HG02798 (cell line): ENCODE data around the gene DMWD.

ENCODE experiments used
- ATAC-seq: cut with Tn5 transposase; IDR thresholded peaks from one replicate; pipeline ENCODE4 v1.9.1; 2021; ENCODE audit warnings: mild to moderate bottlenecking; ENCODE audit not compliant: unreplicated experiment, poor library complexity

Gene DMWD

DNA sequence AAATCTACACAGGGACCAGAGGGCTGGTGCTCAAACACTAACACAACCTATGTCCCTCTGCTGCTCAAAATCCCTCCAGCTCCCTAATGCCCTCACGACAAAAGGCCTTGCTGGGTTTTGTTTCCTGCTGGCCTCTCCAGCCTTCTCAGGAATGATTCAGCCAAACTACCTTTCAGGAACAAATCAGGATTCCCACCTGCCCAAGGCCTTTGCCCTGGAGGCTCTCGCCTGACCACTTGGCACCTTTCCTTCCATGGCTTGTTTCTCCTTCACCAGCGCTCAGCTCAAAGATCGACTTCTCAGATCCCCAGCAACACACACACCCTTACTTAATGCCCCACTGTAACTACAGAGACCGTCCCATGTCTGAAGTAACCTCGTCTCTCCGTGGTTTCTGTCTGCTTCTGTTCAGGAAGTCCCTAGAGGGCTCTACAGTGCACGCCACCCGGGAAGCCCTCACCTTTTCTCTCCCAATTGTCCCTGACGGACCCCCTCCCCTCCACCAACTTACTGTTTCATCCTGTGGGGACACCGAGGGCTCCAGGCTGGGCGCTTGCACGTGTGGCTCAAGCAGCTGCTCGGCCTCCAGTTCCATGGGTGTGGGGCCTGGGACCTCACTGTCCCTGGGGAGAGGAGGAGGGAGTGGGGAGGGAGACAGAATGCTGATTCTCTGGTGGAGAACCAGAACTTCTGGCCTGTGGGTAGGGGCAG lies 20.4 kb downstream of the DMWD start:
- no peak for ATAC-seq

DNA sequence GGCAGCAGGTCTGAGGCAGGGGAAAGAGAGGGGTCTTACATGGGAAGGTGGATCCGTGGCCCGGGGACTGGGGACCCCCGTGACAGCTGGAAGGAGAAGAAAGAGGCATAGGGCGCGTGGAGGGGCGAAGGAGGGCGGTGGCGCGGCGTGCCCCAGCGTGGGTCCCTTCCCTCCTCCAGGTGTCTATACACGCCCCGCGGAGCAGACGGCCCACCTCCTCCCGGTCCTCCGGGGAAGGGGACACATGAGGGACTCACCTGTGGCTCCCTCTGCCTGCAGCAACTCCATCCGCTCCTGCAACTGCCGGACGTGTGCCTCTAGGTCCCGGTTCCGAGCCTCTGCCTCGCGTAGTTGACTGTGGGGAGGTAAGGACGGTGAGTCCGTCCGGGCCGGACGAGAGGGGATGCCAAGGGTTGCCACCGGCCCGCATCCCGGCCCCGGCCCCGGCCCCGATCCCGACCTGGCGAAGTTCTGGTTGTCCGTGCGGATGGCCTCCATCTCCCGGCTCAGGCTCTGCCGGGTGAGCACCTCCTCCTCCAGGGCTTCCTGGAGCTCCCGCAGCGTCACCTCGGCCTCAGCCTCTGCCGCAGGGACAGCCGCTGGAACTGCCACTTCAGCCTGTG lies 21.2 kb downstream of the DMWD start:
- no peak for ATAC-seq

DNA sequence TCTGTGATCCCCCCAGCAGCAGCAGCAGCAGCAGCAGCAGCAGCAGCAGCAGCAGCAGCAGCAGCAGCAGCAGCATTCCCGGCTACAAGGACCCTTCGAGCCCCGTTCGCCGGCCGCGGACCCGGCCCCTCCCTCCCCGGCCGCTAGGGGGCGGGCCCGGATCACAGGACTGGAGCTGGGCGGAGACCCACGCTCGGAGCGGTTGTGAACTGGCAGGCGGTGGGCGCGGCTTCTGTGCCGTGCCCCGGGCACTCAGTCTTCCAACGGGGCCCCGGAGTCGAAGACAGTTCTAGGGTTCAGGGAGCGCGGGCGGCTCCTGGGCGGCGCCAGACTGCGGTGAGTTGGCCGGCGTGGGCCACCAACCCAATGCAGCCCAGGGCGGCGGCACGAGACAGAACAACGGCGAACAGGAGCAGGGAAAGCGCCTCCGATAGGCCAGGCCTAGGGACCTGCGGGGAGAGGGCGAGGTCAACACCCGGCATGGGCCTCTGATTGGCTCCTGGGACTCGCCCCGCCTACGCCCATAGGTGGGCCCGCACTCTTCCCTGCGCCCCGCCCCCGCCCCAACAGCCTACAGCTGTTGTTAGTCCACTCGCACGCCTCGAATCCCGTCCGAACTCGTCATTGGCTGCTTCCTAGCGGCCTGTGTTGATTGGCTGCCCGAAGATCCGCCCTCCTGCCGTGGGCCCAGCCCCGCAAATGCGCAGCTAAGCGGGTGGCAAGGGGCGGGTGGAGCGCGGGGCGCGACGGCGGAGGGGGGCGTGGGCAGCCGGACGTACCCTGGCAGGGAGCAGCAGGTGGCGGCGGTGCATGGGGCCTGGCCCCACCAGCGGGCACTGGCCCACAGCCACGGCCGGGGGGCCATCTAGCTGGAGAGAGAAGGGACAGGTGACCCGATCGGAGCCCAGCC lies 22.2 kb downstream of the DMWD start:
- peak; percentile 52 for ATAC-seq

DNA sequence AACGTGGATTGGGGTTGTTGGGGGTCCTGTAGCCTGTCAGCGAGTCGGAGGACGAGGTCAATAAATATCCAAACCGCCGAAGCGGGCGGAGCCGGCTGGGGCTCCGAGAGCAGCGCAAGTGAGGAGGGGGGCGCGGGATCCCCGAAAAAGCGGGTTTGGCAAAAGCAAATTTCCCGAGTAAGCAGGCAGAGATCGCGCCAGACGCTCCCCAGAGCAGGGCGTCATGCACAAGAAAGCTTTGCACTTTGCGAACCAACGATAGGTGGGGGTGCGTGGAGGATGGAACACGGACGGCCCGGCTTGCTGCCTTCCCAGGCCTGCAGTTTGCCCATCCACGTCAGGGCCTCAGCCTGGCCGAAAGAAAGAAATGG lies 22.8 kb downstream of the DMWD start:
- no peak for ATAC-seq

DNA sequence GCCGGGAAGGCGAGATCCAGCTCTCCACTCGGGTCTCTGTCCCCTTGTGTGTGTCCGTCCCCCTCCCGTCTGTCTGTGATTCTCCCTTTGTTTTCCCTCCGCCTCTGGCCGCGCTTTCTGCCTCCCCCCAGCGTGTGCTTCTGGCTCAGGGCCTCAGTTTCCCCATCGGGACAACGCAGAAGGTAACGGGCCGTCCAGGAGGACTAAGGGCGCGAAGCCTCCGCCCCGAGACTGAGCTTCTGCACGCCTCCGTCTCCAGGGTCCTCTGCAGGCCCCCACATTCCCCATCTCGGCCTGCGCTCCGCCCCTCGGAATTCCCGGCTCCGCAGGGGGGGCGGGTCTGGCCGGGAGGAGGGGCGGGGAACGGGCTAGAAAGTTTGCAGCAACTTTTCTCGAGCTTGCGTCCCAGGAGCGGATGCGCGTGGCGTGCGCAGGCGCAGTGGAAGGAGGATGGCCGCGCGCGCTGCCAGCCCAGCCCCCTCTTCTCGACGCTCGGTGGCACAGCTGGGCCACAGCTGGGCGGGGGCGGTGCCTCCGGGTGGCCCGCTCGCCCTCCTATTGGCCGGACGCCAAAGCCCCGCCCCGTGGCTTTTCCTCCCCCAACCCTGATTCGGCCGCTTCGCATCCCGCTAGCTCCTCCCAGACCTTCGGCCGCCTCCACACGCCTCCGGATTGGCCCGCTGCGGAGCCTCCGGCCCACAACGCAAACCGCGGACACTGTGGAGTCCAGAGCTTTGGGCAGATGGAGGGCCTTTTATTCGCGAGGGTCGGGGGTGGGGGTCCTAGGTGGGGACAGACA lies 23.5 kb downstream of the DMWD start, which contains the start of gene SIX5:
Gene SIX5, minus strand, starts transcription at position 269 of the 799 bp plus-strand sequence. CDS start 408 bp downstream, outside the sequence.
- ATAC-seq, result peak; percentile 77

DNA sequence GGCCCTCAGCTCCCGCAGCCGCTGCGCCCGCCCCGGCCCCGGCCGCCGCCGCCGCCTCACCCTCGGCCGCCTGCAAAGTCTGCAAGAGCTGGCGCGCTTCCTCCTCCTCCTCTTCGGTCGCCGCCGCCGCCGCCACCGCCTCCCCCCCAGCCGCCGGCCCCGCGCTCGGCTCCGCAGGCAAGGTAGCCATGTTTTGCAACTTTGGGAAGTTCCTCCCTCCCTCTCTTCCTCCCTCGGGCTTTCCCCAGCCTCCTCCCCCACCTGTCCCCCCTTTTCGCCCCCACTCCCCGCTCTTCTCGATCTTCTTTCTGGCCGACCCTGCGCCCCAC lies 24.0 kb downstream of the DMWD start:
- ATAC-seq, result no peak

DNA sequence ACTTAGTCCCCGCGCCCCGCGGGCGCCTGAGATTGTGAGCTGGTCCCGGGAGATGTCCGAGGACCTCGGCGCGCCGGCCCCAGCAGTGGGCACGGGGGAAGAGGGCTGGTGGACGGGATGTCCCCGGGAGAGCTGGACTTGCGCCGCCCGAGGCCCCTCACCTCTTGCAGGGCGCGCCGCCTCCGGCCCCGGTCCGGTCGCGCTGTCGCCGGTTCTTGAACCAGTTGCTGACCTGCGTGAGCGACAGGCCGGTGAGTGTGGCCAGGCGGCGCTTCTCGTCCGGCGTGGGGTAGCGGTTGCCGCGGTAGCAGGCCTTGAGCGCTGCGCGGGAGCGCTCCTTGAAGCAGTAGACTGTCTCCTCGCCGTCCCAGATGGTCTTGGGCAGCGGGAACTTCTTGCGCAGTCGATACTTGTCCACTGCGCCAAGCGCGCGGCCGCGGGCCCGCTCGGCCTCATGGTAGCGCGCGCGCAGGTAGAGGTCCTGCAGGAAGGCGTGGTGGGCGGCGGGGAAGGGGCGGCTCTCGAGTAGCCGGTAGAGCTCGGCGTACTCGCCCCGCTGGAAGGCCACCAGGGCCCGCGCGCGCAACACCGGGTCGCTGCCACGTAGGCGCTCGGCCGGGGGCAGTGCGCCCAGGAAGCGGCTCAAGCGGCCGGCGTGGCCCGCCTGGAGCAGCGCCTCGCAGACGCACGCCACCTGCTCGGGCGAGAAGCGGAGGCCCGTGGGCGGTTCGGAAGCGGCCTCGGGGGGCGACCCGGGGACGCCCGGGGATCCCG lies 24.6 kb downstream of the DMWD start:
- ATAC-seq, result no peak

DNA sequence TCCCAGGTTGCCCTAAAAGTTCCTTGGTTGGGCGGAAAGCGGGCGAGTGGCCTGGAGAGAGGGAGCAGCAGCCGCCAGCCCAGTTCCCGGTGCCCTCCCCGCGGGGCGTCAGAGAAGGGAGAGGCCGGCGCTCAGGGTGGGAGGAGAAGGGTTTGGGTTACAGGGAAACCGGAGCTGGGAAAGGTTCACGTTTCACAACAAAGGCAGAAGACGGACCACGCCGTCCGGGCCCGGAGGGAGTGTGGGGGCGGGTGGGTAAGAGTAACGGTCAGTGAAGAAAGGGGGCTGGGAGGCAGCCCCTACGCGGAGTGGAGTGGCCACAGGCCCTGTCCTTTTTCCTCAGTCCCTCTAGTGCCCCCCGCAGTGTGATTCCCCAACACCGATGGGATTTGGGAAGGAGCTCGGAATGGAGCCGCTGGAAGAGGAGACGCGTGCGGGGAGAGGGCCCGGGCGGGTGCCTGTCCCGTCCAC lies 25.2 kb downstream of the DMWD start:
- no peak for ATAC-seq

DNA sequence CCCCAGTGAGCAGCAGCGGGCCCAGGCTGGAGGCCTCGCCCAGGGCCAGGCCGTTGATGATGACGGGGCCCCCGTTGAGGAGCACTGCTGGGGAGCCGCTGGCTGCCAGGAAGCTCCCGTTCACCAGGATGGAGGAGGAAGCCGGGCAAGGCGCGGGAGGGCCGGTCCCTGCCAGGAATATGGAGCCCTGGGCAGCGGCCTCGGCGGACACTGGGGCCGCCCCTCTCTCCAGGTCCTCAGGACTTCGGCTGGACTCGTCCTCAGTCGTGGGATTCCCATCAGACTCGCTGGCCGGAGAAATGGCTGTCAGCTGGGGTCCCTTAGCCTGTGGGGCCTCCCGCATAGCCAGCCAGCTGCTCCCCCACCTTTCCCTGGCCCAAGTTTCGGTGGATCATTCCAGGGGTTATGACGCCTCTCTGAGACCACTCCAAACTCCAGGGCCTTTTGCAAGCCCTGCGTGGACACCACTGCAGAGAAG lies 25.7 kb downstream of the DMWD start:
- no peak for ATAC-seq

DNA sequence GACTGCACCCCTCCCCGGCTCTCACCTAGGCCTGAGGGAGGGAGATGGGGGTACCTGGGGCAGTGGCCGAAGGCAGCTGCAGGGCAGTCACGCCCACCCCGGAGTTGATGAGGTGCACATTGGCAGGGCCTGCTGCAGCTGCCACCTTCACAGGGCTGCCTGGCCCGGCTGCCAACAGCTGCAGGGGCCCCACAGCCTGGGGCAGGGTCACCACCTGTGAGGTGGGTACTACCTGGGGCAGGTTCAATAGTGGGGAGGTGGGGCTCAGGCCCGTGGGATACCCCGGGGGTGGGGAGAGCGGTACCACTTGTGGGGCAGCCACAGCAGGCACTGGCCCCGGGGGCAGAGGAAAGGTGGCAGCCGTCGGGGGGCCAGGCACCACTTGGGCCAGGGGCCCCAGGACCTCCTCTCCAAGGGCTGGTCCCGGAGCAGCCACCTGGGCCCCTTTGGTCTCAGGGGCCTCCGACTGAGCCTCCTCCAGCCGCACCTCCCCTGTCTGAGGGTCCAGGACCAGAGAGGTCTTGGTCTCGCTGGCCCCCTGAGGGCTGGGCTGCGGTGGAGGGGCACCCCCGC lies 26.3 kb downstream of the DMWD start:
- ATAC-seq, result no peak

DNA sequence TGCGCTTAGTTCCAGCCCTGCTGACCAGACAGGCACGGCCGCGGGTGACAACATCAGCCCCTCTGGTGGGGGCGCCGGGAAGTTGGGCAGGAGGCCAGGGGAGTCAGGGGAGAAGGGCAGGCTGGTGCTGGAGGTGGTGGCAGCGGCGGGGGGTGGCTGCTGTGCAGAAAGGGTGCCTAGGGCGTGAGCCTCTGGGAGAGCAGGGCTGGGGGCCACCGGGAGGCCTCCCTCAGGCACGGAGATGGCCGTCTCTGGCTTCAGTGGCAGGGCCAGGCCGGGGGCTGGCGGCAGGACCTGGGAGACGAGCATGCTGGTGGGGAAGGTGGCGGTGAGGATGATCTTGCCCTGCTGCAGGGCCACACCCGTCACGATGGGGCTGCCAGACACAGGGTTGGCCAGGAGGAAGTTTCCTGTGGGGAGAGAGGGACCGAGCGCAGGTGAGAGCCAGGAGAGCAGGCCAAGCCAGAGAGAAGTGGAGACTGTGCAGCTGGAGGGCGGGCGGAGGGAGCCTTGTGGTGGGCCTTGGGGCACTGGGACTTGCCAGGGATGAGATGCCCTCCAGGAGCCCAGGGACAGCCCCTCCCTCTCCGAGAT lies 26.8 kb downstream of the DMWD start:
- ATAC-seq, result no peak

DNA sequence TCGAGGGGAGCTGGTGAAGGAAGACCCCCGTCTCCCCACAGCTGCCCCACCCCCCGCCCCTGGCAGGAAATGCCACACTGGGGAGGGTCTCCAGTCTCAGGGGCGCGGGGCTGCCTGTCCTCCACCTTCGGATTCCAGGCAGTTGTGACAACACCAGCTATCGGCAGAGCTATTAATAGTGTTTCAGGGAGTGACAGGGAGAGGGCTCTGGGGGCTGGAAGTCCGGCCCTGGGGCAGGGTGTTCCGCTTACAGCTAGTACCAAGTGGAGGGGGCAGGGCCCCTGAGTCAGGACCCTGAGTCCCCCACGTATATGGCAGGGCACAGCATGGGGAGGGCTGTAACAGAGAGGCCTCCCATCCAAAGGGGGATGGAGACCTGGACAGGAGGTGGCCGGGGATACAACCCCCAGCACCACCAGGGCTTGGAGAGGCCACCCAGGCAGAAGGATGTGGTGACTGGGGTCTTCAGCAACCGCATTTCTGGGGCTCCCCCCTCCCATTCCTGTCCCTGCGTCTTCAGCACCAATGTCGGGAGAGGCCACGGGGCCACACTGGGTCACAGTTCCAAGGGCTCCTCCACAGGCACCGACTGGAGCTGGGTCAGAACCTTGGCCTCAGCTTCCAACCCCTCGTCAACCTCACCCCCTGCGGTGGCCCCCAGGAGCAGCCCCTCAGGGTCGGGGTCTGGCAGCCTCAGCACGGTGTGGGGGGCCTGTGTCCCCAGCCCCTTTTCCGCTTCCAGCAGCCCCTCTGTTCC lies 27.5 kb downstream of the DMWD start:
- ATAC-seq, result no peak

DNA sequence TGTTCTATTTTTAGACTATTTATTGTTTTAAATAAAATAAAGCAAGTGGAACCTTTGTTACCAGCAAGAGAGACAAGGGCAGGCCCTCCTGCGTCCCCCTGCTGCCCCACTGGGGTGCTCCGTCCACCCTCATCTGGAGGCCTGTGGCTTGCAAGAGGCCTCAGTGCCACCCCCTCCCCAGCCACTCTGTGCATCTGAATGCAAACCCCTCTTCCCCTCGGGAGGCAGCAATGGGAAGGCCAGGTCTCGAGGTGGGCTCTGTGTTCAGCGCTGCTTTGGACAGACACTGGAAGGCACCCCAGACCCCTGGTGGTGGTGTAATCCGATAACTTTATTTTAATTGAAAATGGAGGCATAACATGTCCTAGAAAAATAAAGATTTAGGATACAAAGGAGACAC lies 28.2 kb downstream of the DMWD start:
- no peak for ATAC-seq

DNA sequence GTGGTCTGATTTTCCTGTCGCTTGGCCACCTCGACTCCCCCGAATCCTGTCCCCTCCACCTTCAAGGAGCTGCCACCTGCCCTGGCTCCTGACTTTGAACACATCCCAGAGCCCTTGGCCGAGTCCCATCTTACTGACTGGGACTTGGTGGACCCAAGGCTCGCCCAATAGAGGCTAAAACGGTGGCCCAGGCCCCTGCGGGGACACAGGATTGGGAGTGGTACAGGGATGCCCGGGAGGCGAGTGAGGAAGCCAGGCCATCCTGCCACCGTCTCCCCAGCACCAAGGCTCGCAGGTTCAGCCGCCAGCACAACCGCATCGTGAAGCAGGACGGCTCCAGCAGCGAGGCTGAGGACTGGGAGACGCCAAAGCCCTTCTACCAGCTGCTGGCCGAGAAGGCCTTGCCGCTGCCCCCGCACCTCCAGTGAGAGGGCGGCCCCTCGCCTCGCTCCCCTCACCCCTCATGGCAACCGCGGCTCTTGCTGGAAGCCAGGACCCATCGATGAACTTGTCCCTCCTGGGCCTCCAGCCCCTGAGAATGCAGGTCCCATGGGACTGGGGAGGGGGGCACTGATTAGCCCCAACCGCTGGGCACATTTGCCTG lies 28.9 kb downstream of the DMWD start:
- ATAC-seq, result no peak

DNA sequence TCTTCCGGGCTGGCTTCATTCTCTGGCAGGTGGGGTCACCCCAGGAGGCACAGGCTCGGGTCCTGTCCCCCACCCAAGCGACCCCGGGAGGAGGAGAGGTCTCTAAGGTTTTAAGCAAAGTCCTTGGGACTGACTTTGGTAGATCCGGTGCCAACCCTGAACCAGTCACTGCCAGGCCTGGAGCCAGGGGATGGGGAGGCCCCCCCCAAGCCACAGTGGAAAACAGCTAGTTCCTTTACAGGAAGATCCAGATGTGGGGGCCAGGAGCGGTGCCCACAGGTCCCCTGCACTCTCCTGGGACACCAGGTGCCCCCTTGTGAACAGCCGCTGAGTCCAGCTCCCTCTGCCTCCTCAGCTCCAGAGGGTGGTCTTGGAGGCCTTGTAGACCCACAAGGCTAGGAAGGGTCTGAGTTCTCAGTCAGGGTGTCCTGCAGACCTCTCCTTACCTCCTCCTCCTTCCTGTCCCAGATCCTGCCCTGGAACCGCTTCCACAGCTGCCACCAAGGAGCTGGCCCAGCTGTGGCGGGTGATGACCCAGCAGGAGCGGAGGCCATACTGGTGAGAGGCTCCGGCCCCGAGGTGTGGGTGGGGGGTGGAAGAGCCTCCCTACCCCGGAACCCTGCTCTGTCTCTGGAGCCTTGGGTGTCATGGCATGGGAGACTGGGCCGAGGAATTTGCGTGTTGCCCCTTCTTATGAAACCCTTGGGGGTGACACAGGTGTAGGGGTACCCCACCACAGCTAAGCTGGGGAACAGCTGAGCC lies 29.6 kb downstream of the DMWD start:
- no peak for ATAC-seq

DNA sequence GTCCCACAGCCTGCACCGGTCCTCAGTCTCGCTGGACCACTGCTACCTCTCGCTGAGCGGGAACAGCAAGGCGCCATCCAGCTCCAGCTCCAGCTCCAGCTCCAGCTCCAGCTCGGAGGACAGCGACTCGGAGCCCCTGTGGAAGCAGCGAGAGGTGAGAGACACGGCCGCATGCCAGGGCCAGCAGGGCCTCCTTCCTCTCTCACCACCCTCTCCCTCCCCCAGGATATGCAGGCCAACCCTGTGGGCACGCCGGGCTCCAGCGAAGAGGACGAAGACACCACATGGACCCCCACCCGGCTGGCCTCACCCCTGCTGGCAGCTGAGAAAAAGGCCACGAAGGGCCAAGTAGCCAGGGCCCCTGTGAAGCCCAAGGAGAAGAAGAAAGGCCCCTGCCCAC lies 30.9 kb downstream of the DMWD start:
- no peak for ATAC-seq

DNA sequence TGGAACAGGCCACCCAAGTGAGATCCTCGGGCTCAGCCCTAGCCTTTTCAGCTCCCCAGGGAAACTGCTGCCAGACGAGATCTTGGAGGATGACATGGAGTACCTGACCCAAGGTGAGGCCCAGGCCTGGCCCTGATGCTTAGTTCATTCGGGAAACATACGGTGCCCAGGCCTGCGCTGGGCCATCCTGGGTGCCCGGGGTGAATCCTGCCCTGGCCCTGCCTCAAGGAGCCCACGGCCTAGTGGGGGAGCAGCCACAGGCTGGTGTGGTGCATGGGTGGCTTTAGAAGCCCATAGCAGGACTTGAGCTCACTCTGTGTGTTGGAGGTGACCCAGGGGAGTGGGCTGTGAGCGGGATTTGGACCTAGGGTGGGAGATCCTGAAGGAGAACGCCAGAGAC lies 33.7 kb downstream of the DMWD start:
- ATAC-seq, result no peak
